Activated naive CD8-positive, alpha-beta T cell treated with anti-CD3 and anti-CD28 coated beads, Interleukin-2, amount 10 ng/mL, durations not matched to agents 7 days and 5 days (primary cell): Measurements from ENCODE around the gene EVI5. TPM values are rescaled to one million over a fixed set of nuclear protein-coding genes. Genes with fewer than 3 reads are reported as not detected.
"Not testable (repeated sequence)": the region's sequence is repeated elsewhere in the genome, so short reads cannot be mapped to it uniquely, and the experiment has no call there.

ENCODE experiments used
- ATAC-seq: fragments of 150-1000 bp; cut with Tn5 transposase; one replicate; pipeline ENCODE4 v1.10.0; 2021; ENCODE audit warnings: low read depth, moderate library complexity
- POLR2A ChIA-PET: fragments of 350-600 bp; sonication (Branson Sonifier 250); formaldehyde crosslinking; loops from one replicate; lab custom pipeline; 2021; ENCODE audit warnings: antibody characterized with exemption; lab: Charles Lee
- DNase-seq: peaks from one replicate; pipeline ENCODE4 v3.0.0; 2021
- H3K27ac Mint-ChIP-seq: one replicate; pipeline ENCODE4 v1.8.0; 2022; ENCODE audit warnings: mild to moderate bottlenecking, mixed read lengths
- H3K27me3 Mint-ChIP-seq: one replicate; pipeline ENCODE4 v1.8.0; 2022; ENCODE audit warnings: mild to moderate bottlenecking, moderate library complexity, mixed read lengths
- H3K36me3 Mint-ChIP-seq: one replicate; pipeline ENCODE4 v1.8.0; 2021; ENCODE audit warnings: mild to moderate bottlenecking, mixed read lengths
- H3K4me1 Mint-ChIP-seq: one replicate; pipeline ENCODE4 v1.8.0; 2021; ENCODE audit warnings: mixed read lengths
- H3K4me3 Mint-ChIP-seq: one replicate; pipeline ENCODE4 v1.8.0; 2022; ENCODE audit warnings: mild to moderate bottlenecking, moderate library complexity, mixed read lengths
- H3K9me3 Mint-ChIP-seq: one replicate; pipeline ENCODE4 v1.8.0; 2021; ENCODE audit warnings: mixed read lengths
- total RNA-seq, 2 experiments: library from RNA; stranded (reverse); gene quantifications; one replicate each; pipeline ENCODE4 v1.2.3, GENCODE V29; 2021

EVI5 gene
- total RNA-seq, 2 experiments from 2014 or later = 0.23 to 1.2 TPM

DNA sequence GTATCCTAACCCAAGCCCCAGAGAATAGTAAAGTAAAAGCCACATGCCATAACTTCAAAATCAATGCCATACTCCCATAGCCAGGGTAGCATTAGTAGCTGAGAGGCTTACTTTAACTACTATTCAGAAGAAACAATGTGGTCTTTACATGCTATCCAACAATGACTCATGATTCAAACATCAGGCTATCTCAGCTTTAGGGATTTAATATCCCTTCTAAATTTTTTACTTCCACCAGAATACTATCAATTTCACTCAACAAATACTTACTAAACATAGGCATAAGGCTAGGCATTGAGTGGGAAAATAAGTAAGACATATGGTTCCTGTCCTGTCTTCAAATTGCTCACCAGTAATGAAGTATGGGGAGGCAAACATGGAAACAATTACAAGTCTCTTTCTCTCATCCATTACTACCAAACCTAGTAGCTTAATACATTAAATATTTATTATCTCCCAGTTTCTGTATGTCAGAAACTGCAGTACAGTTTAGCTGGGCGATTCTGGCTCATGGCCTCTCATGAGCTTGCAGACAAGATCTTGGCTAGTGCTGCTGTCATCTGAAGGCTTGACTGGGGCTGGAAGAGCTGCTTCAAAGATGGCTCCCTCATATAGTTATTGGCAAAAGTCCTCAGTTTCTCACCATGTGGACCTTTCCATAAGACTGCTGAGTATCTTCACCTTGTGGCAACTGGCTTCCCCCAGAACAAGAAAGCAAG, 30.7 kb downstream of the EVI5 start:
- POLR2A ChIA-PET = no interaction called here
- Mint-ChIP-seq H3K36me3 (no peaks in the 10 kb centered on the region), H3K4me1 (no peaks in the 10 kb centered on the region), H3K9me3 (no peaks in the 10 kb centered on the region), H3K27me3 (peaks cover 18% of the 10 kb centered on the region), H3K27ac (no peak overlapping the region), H3K4me3 (no peak overlapping the region)
- ATAC-seq = no peak
- no peak for DNase-seq

GRCh38 chr1:92752719-92753118, 32.2 kb downstream of the EVI5 start:
- DNase-seq (no peak), ATAC-seq (no peak)
- POLR2A ChIA-PET = no interaction called here
- Mint-ChIP-seq H3K36me3 (no peaks in the 10 kb centered on the region), H3K4me1 (no peaks in the 10 kb centered on the region), H3K27me3 (peaks cover 15% of the 10 kb centered on the region), H3K27ac (no peak overlapping the region), H3K4me3 (no peak overlapping the region), H3K9me3 (no peaks in the 10 kb centered on the region)

DNA sequence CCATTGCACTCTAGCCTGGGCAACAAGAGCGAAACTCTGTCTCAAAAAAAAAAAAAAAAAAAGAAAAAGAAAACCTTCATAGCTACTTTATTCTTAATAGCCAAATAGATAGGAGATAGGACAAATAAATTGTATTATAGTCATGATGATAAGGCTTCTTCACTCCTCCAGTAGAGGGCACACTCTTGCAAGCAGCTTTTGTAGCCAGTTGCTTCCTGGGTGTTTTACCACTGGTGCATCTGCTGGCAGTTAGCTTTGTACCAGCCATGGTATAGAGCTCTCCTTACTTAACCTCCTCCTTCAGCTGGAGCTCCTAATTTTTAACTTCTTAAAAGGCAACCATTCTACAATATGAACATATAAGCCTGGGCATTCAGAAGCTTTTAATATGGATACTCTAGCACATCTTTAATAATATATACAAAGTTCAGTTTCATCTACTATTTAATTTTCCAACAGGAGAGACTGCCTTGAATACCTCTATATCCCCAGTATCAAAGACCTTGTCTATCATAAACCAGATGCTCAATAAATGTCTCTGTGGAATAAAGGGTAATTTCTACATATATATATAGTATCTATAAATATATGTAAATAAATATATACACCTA, 35.8 kb downstream of the EVI5 start:
- no peak overlapping the region for H3K27ac Mint-ChIP-seq

DNA sequence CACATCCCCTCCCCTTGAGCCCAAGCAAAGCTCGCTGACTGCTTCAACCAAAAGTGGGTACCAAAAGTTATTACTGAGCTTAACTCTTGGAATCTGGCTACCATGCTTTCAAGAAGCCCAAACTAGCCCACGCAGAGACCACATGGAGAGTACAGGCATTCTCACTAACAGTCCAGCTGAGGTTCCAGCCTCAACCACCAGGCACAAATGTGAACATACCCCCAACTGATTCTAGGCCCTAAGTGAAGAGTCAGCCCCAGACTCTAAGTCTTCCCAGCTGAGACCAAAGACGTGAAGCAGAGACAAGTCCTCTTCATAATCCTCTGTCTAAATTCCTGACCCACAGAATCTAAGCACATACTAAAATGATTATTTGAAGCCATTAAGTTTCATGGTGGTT, 36.8 kb downstream of the EVI5 start:
- Mint-ChIP-seq H3K4me3 (no peak overlapping the region), H3K27ac (no peak overlapping the region), H3K9me3 (no peaks in the 10 kb centered on the region), H3K36me3 (no peaks in the 10 kb centered on the region), H3K4me1 (no peaks in the 10 kb centered on the region), H3K27me3 (peaks cover 14% of the 10 kb centered on the region)
- ATAC-seq = no peak
- no peak for DNase-seq
- POLR2A ChIA-PET = no interaction called here

More for the DNA sequence above, 35.8 kb downstream of the EVI5 start:
- DNase-seq (no peak), ATAC-seq (peak; percentile 52)
- Mint-ChIP-seq H3K36me3 (no peaks in the 10 kb centered on the region), H3K4me3 (no peak overlapping the region), H3K27me3 (peaks cover 11% of the 10 kb centered on the region), H3K4me1 (no peaks in the 10 kb centered on the region), H3K9me3 (no peaks in the 10 kb centered on the region)
- POLR2A ChIA-PET = interaction anchor here (0.7 kb wide), 1 partner anchor 339 kb away, joined by 3 read pairs; no protein-coding TSS in a partner anchor

DNA sequence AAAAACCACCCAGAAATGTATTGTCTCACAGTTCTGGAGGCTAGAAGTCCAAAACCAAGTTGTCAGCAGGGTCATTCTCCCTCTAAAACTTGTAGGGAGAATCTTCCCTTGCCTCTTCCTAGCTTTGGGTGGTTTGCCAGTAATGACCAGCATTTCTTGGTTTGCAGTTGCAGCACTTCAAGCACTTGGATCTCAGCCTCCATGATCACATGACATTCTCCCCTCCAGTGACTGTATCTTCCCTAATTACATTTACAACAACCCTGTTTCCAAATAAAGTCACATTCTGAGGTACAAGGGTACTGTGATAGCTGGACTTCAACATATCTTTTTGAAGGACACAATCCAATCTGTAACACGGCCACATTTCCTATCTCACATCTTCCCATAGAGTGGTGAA, 37.2 kb downstream of the EVI5 start:
- no peak for DNase-seq
- ATAC-seq = no peak
- Mint-ChIP-seq H3K9me3 (no peaks in the 10 kb centered on the region), H3K4me1 (no peaks in the 10 kb centered on the region), H3K27ac (no peak overlapping the region), H3K4me3 (no peak overlapping the region), H3K27me3 (peaks cover 10% of the 10 kb centered on the region), H3K36me3 (no peaks in the 10 kb centered on the region)
- POLR2A ChIA-PET = no interaction called here

DNA sequence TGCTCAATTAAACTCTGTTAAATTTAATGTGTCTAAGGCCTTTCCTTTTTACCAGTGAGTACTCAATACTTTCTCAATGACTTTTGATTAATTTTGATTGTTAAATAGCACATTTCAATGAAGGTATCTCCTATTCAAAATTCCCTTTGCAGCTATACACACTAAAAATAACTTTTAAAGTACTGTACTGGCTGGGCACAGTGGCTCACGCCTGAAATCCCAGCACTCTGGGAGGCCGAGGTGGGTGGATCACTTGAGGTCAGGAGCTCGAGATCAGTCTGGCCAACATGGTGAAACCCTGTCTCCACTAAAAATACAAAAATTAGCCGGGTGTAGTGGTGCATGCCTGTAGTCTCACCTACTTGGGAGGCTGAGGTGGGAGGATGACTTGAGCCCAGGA, 38.7 kb downstream of the EVI5 start:
- POLR2A ChIA-PET, H3K36me3 Mint-ChIP-seq, H3K27ac Mint-ChIP-seq, ATAC-seq, H3K9me3 Mint-ChIP-seq, H3K4me3 Mint-ChIP-seq, DNase-seq, H3K4me1 Mint-ChIP-seq: not testable (repeated sequence)
- peaks cover 14% of the 10 kb centered on the region for H3K27me3 Mint-ChIP-seq

DNA sequence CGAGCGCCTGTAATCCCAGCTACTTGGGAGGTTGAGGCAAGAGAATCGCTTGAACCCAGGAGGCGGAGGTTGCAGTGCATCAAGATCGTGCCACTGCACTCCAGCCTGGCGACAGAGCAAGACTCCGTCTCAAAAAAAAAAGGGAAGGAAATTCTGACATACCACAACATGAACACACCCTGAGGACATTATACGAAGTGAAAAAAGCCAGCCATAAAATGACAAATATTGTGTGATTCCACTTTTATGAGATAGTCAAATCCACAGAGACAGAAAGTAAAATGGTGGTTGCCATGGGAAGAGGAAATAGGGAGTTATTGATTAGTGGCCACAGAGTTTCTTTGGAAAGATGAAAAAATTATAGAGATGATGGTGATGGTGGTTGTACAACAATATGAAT, 41.7 kb downstream of the EVI5 start:
- H3K4me3 Mint-ChIP-seq = no peak overlapping the region
- H3K27me3 Mint-ChIP-seq = peaks cover 25% of the 10 kb centered on the region
- no peak overlapping the region for H3K27ac Mint-ChIP-seq
- ATAC-seq = no peak
- no peaks in the 10 kb centered on the region for H3K9me3 Mint-ChIP-seq
- H3K4me1 Mint-ChIP-seq = no peaks in the 10 kb centered on the region
- no peak for DNase-seq
- H3K36me3 Mint-ChIP-seq = no peaks in the 10 kb centered on the region
- POLR2A ChIA-PET = no interaction called here

DNA sequence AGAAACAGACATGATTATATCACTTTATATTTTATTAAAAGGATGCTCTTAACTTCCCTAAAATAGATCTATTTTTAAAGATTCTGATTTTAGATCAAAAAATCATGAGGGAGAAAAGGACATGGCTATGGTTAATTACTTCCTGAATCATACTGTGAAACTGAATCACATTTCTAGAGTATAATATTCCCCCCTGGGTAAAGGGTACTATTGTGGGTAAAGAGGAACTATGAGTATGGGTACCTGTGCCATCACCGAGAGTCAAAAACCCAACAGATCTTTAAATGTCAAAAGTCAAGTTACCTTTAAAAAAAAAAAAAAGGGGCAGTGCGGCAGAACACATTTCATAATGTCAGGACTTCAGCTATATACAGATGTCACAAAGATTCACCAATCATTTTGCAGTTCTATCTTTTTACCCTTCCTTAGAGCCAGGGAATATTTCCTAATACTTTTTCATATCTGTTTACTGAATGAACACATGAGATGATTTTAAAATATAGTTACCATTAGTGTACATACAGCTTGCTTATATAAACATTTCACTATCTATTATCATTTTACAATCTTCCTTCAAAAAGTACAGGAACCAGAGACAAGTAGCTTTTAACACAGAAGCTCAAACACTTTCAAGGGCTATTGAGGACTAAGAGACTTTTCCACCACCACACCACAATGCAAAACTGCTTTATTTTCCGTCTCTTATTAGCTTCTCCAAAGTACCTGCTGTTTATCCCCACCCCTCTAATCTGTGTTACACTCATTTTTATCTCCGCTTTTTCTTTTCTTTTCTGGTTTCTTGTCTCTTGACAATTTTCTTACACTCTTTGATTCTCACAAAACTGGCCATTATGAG, 45.0 kb downstream of the EVI5 start:
- no peaks in the 10 kb centered on the region for H3K9me3 Mint-ChIP-seq
- no peaks in the 10 kb centered on the region for H3K4me1 Mint-ChIP-seq
- DNase-seq = no peak
- no peak for ATAC-seq
- no peak overlapping the region for H3K4me3 Mint-ChIP-seq
- peaks cover 24% of the 10 kb centered on the region for H3K27me3 Mint-ChIP-seq
- POLR2A ChIA-PET = interaction anchor here (0.5 kb wide), 1 partner anchor 793 kb away, joined by 3 read pairs; no protein-coding TSS in a partner anchor
- H3K36me3 Mint-ChIP-seq = no peaks in the 10 kb centered on the region
- H3K27ac Mint-ChIP-seq = no peak overlapping the region

DNA sequence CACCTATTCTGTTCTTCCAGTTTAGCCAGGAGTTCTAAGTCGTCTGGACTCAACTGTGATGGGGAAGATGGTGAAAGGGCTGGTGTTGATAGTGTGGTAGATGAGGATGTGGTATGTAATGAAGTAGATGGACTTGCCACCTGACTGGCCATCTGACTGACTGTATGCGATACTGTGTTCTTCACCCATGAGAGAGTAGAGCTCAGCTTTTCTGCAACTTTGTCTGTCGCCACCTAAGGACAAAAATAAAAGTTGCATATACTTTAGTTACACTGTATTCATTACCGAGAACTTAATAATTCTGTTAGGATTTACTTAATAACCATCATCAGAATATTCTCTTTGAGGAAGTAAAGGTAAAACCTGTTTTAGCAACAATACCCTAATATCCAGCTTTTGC, 48.5 kb downstream of the EVI5 start:
- no peaks in the 10 kb centered on the region for H3K36me3 Mint-ChIP-seq
- H3K27ac Mint-ChIP-seq = no peak overlapping the region
- DNase-seq (no peak), ATAC-seq (no peak)
- POLR2A ChIA-PET = no interaction called here
- peaks cover 14% of the 10 kb centered on the region for H3K27me3 Mint-ChIP-seq
- no peak overlapping the region for H3K4me3 Mint-ChIP-seq
- no peaks in the 10 kb centered on the region for H3K9me3 Mint-ChIP-seq
- H3K4me1 Mint-ChIP-seq = no peaks in the 10 kb centered on the region

DNA sequence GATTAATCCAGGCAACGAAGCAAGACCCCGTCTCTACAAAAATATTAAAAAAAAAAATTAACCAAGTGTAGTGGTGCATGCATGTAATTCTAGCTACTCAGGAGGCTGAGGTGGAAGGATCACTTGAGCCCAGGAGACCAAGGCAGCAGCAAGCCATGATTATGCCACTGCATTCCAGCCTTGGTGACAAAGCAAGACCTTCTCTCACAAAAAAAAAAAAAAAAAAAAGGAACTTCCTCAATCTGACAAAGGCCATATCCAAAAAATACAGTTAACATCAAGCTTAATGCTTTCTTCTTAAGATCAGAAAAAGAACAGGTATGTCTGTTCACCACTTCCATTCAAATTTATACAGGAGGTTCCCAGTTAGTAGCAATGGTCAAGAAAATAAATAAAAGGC, 54.4 kb downstream of the EVI5 start:
- no peaks in the 10 kb centered on the region for H3K36me3 Mint-ChIP-seq
- POLR2A ChIA-PET = no interaction called here
- ATAC-seq (no peak), DNase-seq (no peak)
- H3K4me1 Mint-ChIP-seq = peaks cover 2% of the 10 kb centered on the region
- H3K27ac Mint-ChIP-seq = no peak overlapping the region
- H3K27me3 Mint-ChIP-seq = peaks cover 28% of the 10 kb centered on the region
- H3K4me3 Mint-ChIP-seq = no peak overlapping the region
- H3K9me3 Mint-ChIP-seq = no peaks in the 10 kb centered on the region

DNA sequence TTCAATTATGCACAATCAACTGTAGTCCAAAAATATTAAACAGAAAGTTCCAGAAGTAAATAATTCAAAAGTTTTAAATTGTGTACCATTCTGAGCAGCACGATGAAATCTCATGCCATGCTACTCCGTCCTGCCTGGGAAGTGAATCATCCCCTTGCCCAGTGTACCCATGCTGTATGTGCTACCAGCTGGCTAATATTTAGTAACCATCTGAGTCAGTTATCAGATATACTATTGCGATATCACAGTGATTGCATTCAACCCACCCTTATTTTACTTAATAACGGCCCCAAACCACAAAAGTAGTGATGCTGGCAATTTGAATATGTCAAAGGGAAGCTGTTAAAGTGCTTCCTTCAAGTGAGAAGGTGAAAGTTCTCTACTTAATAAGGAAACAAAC, 56.2 kb downstream of the EVI5 start:
- no peak overlapping the region for H3K27ac Mint-ChIP-seq
- H3K36me3 Mint-ChIP-seq = no peaks in the 10 kb centered on the region
- no peaks in the 10 kb centered on the region for H3K9me3 Mint-ChIP-seq
- ATAC-seq (no peak), DNase-seq (no peak)
- H3K27me3 Mint-ChIP-seq = peaks cover 32% of the 10 kb centered on the region
- POLR2A ChIA-PET = no interaction called here
- peaks cover 2% of the 10 kb centered on the region for H3K4me1 Mint-ChIP-seq
- H3K4me3 Mint-ChIP-seq = no peak overlapping the region

DNA sequence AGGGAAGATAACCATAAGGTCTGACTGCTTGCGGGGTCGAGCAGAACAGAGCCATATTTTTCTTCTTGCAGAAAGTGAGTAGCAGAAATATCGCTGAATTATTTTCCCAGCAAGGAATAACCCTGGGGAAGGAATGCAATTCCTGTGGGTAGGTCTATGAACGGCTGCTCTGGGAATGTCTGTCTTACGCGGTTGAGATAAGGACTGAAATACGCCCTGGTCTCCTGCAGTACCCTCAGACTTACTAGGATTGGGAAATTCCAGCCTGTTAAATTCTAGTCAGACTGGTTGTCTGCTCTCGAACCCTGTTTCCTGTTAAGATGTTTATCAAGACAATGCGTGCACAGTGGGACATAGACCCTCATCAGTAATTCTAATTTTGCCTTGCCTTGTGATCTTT, 61.2 kb downstream of the EVI5 start:
- H3K4me1 Mint-ChIP-seq, H3K36me3 Mint-ChIP-seq, H3K4me3 Mint-ChIP-seq, ATAC-seq, POLR2A ChIA-PET, H3K27ac Mint-ChIP-seq, DNase-seq, H3K9me3 Mint-ChIP-seq: not testable (repeated sequence)
- peaks cover 29% of the 10 kb centered on the region for H3K27me3 Mint-ChIP-seq

DNA sequence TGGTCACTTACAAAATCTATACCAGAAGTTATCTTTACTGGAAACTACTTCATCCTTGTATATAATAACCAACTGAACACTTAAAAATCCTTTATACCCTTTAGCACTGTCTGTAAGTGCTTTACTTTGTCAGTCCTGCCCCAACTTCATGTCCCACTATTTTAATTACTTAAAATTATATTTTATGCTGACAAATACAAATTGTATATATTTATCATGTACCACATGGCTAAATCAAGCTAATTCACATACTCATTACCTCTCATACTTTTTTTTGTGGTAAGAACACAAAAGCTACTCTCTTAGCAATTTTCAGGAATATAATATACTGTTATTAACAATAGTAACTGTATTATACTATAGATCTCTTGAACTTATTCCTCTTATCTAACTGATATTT, 63.0 kb downstream of the EVI5 start:
- no peaks in the 10 kb centered on the region for H3K36me3 Mint-ChIP-seq
- no peak for ATAC-seq
- H3K27me3 Mint-ChIP-seq = peaks cover 31% of the 10 kb centered on the region

More for the DNA sequence above, 63.0 kb downstream of the EVI5 start:
- no peak for DNase-seq
- Mint-ChIP-seq H3K9me3 (peaks cover 4% of the 10 kb centered on the region), H3K4me3 (no peak overlapping the region), H3K27ac (no peak overlapping the region), H3K4me1 (no peaks in the 10 kb centered on the region)
- POLR2A ChIA-PET = no interaction called here
